ENCODE measurements around the gene MRPL52. TPM values are rescaled to one million over a fixed set of nuclear protein-coding genes. Genes with fewer than 3 reads are reported as not detected.

MRPL52 gene
- total and polyA plus RNA-seq, 10 of the 15 experiments (the other 5 are each of a cell fraction or from before 2014, with no cell fraction given), result 51.7 to 541 (median 142) TPM

DNA sequence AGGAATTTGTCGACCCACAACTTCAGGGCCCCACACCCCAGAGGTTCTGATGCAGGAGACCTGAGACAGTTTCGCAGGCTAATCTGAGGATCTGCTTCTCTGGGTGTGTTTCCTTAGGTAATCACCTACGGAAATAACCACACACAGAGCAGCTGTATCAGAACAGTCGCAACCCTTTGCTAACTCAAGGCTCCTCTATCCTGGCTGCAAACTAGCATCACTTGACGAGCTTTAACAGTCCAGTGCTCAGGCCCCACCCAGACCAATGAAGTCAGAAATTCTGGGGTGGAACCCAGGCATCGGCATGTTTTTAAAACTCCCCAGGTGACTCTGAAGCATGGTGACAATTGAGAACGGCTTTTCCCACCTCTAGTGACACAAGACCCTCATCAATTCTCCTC is 35.1 kb upstream of the MRPL52 start (continued):
- TF ChIP-seq EZH2 (IDR thresholded peaks at IDR 0.05; ENCODE audit: borderline replicate concordance, control insufficient read depth, low read depth, low read length) (no peak), DPF2 (IDR thresholded peaks at IDR 0.05) (no peak; the same call in 1 of the 2 replicates), SUPT20H (IDR thresholded peaks at IDR 0.05; ENCODE audit: borderline replicate concordance, control insufficient read depth, low read depth, low read length) (no peak), SREBF2 (IDR thresholded peaks at IDR 0.05; ENCODE audit: low read length) (no peak), SPI1 (IDR thresholded peaks at IDR 0.05; ENCODE audit: borderline replicate concordance, insufficient read depth, low read depth, low read length) (no peak), HDGF (IDR thresholded peaks at IDR 0.05) (no peak), ZNF217 (IDR thresholded peaks at IDR 0.05) (no peak), RAD51 (IDR thresholded peaks at IDR 0.05) (peak; percentile 35; the same call in 1 of the 2 replicates), BHLHE40 (IDR thresholded peaks at IDR 0.05; ENCODE audit: borderline replicate concordance in 1 of 2, low read depth in 2 of 2, low read length in 1 of 2) (peak in 1 of 2 experiments; percentile 37; a peak in 1 of 4 replicates), NFYB (IDR thresholded peaks at IDR 0.05; ENCODE audit: insufficient read depth, low read depth, low read length) (no peak), NBN (IDR thresholded peaks at IDR 0.05) (peak; percentile 45; the same call in 1 of the 2 replicates), ZZZ3 (IDR thresholded peaks at IDR 0.05; ENCODE audit: control insufficient read depth, insufficient read length, low read depth) (no peak), HCFC1 (IDR thresholded peaks at IDR 0.05; ENCODE audit: low read length) (no peak)
- TF ChIP-seq, protein P1, sequence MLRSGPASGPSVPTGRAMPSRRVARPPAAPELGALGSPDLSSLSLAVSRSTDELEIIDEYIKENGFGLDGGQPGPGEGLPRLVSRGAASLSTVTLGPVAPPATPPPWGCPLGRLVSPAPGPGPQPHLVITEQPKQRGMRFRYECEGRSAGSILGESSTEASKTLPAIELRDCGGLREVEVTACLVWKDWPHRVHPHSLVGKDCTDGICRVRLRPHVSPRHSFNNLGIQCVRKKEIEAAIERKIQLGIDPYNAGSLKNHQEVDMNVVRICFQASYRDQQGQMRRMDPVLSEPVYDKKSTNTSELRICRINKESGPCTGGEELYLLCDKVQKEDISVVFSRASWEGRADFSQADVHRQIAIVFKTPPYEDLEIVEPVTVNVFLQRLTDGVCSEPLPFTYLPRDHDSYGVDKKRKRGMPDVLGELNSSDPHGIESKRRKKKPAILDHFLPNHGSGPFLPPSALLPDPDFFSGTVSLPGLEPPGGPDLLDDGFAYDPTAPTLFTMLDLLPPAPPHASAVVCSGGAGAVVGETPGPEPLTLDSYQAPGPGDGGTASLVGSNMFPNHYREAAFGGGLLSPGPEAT (IDR thresholded peaks at IDR 0.05; ENCODE audit: low read depth), result peak; percentile 22; the same call in 1 of the 2 replicates
- TF ChIP-seq, protein P2, sequence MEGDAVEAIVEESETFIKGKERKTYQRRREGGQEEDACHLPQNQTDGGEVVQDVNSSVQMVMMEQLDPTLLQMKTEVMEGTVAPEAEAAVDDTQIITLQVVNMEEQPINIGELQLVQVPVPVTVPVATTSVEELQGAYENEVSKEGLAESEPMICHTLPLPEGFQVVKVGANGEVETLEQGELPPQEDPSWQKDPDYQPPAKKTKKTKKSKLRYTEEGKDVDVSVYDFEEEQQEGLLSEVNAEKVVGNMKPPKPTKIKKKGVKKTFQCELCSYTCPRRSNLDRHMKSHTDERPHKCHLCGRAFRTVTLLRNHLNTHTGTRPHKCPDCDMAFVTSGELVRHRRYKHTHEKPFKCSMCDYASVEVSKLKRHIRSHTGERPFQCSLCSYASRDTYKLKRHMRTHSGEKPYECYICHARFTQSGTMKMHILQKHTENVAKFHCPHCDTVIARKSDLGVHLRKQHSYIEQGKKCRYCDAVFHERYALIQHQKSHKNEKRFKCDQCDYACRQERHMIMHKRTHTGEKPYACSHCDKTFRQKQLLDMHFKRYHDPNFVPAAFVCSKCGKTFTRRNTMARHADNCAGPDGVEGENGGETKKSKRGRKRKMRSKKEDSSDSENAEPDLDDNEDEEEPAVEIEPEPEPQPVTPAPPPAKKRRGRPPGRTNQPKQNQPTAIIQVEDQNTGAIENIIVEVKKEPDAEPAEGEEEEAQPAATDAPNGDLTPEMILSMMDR (IDR thresholded peaks at IDR 0.05 in 2 of 3, conservative IDR thresholded peaks at IDR 0.05 in 1 of 3; ENCODE audit: control insufficient read depth in 2 of 3, extremely low read depth in 1 of 3, insufficient read depth in 1 of 3, low read depth in 3 of 3, low read length in 3 of 3), result no peak
- TF ChIP-seq, protein P3, sequence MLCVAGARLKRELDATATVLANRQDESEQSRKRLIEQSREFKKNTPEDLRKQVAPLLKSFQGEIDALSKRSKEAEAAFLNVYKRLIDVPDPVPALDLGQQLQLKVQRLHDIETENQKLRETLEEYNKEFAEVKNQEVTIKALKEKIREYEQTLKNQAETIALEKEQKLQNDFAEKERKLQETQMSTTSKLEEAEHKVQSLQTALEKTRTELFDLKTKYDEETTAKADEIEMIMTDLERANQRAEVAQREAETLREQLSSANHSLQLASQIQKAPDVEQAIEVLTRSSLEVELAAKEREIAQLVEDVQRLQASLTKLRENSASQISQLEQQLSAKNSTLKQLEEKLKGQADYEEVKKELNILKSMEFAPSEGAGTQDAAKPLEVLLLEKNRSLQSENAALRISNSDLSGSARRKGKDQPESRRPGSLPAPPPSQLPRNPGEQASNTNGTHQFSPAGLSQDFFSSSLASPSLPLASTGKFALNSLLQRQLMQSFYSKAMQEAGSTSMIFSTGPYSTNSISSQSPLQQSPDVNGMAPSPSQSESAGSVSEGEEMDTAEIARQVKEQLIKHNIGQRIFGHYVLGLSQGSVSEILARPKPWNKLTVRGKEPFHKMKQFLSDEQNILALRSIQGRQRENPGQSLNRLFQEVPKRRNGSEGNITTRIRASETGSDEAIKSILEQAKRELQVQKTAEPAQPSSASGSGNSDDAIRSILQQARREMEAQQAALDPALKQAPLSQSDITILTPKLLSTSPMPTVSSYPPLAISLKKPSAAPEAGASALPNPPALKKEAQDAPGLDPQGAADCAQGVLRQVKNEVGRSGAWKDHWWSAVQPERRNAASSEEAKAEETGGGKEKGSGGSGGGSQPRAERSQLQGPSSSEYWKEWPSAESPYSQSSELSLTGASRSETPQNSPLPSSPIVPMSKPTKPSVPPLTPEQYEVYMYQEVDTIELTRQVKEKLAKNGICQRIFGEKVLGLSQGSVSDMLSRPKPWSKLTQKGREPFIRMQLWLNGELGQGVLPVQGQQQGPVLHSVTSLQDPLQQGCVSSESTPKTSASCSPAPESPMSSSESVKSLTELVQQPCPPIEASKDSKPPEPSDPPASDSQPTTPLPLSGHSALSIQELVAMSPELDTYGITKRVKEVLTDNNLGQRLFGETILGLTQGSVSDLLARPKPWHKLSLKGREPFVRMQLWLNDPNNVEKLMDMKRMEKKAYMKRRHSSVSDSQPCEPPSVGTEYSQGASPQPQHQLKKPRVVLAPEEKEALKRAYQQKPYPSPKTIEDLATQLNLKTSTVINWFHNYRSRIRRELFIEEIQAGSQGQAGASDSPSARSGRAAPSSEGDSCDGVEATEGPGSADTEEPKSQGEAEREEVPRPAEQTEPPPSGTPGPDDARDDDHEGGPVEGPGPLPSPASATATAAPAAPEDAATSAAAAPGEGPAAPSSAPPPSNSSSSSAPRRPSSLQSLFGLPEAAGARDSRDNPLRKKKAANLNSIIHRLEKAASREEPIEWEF (IDR thresholded peaks at IDR 0.05; ENCODE audit: insufficient replicate concordance, low read depth, low read length), result no peak
- TF ChIP-seq, protein P4, sequence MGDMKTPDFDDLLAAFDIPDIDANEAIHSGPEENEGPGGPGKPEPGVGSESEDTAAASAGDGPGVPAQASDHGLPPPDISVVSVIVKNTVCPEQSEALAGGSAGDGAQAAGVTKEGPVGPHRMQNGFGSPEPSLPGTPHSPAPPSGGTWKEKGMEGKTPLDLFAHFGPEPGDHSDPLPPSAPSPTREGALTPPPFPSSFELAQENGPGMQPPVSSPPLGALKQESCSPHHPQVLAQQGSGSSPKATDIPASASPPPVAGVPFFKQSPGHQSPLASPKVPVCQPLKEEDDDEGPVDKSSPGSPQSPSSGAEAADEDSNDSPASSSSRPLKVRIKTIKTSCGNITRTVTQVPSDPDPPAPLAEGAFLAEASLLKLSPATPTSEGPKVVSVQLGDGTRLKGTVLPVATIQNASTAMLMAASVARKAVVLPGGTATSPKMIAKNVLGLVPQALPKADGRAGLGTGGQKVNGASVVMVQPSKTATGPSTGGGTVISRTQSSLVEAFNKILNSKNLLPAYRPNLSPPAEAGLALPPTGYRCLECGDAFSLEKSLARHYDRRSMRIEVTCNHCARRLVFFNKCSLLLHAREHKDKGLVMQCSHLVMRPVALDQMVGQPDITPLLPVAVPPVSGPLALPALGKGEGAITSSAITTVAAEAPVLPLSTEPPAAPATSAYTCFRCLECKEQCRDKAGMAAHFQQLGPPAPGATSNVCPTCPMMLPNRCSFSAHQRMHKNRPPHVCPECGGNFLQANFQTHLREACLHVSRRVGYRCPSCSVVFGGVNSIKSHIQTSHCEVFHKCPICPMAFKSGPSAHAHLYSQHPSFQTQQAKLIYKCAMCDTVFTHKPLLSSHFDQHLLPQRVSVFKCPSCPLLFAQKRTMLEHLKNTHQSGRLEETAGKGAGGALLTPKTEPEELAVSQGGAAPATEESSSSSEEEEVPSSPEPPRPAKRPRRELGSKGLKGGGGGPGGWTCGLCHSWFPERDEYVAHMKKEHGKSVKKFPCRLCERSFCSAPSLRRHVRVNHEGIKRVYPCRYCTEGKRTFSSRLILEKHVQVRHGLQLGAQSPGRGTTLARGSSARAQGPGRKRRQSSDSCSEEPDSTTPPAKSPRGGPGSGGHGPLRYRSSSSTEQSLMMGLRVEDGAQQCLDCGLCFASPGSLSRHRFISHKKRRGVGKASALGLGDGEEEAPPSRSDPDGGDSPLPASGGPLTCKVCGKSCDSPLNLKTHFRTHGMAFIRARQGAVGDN (IDR thresholded peaks at IDR 0.05), result peak; percentile 65
